ENCODE results near the gene MSL3B.

The MSL3B gene

DNA sequence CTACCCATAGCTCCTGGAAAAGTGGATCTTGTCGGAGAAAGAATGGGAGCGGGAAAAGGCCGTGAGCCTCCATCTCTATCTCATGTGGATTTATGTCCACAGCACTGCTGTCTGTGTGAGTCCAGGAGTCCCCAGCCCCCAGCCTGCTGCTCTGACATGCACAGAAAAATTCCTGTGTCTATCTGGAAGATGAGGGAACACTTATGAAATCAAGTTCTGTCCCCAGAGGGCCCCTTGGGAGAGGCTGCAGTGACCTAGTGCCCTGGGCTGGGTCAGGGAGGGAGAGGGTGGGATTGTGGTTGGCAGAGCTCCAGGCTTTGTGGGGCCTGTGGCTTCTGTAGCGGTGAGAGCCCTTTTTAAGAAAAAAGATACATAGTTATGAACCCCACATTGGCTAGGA, 51.4 kb downstream of the MSL3B start:
- Mint-ChIP-seq H3K27ac (peak overlapping the region in 1 of 3 experiments; percentile 59), H3K4me3 (no peak overlapping the region), H3K4me1 (no peaks in the 10 kb centered on the region), H3K36me3 (ENCODE audit: low read depth) (no peaks in the 10 kb centered on the region), H3K9me3 (no peaks in the 10 kb centered on the region), H3K27me3 (ENCODE audit: low read depth) (peaks cover 8% of the 10 kb centered on the region)
- no peak for TF ChIP-seq CTCF (IDR thresholded peaks at IDR 0.05; ENCODE audit: unreplicated experiment in 3 of 3)

- no peaks in the 10 kb centered on the region for H3K36me3 Mint-ChIP-seq (ENCODE audit: low read depth)
- no peaks in the 10 kb centered on the region for H3K4me1 Mint-ChIP-seq
- no peak for TF ChIP-seq CTCF (IDR thresholded peaks at IDR 0.05; ENCODE audit: unreplicated experiment in 3 of 3)
- H3K27me3 Mint-ChIP-seq (ENCODE audit: low read depth), result peaks cover 9% of the 10 kb centered on the region
- no peaks in the 10 kb centered on the region for H3K9me3 Mint-ChIP-seq
- H3K27ac Mint-ChIP-seq, result peak overlapping the region in 1 of 3 experiments; percentile 59
- H3K4me3 Mint-ChIP-seq, result no peak overlapping the region
These were observed 51.9 kb downstream of the MSL3B start for GRCh38 chr2:233816334-233816733.

DNA sequence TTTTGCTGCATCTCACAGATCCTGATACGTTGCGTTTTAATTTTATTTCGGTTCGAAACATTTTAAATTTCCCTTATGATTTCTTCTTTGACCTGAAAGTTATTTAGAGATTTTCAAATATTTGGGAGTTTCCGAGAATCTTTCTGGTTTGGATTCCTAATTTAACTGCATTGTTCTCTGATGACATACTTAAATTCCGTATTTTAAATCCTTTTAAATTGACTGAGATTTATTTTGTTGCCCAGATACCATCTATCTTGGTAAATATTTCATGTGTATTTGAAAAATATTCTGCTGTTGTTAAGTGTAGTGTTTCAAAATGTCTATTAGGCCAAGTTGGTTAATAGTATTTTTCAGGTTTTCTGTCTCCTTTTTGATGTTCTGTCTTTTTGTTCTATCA, 52.3 kb downstream of the MSL3B start:
- no peak overlapping the region for H3K27ac Mint-ChIP-seq
- no peaks in the 10 kb centered on the region for H3K36me3 Mint-ChIP-seq (ENCODE audit: low read depth)
- H3K4me3 Mint-ChIP-seq, result no peak overlapping the region
- no peaks in the 10 kb centered on the region for H3K9me3 Mint-ChIP-seq
- no peaks in the 10 kb centered on the region for H3K4me1 Mint-ChIP-seq
- peaks cover 9% of the 10 kb centered on the region for H3K27me3 Mint-ChIP-seq (ENCODE audit: low read depth)
- TF ChIP-seq CTCF (IDR thresholded peaks at IDR 0.05; ENCODE audit: unreplicated experiment in 3 of 3), result no peak

Measured in nephron (organoid).